HG02678 (cell line): ENCODE measurements around the gene SMIM14.
"Not testable (repeated sequence)": the region's sequence is repeated elsewhere in the genome, so short reads cannot be mapped to it uniquely, and the experiment has no call there.

Experiments used
- ATAC-seq: cut with Tn5 transposase; IDR thresholded peaks from one replicate; pipeline ENCODE4 v1.9.1; 2021; ENCODE audit warnings: mild to moderate bottlenecking, moderate library complexity; ENCODE audit not compliant: unreplicated experiment

SMIM14 gene

GRCh38 chr4:39608451-39608850, 30.2 kb downstream of the SMIM14 start:
- no peak for ATAC-seq

DNA sequence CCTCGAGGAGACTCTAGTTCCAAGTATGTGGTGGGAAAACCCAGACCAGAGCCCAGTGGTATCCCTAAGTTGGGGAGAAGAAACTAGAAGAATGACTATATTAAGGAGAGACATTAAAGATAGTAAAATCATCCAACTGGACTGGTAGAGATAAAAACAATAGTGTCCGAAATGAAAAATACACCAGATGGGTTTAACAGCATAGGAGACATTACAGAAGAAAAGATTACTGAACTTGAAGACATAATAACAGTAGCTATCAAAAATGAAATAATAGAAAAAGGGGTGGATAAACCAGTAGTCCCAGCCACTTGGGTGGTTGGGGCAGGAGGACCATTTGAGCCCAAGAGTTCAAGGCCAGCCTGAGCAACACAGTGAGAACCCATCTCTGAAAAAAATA, 31.9 kb downstream of the SMIM14 start:
- no peak for ATAC-seq

- no peak for ATAC-seq
Measured at GRCh38 chr4:39597695-39598381, 40.8 kb downstream of the SMIM14 start.

DNA sequence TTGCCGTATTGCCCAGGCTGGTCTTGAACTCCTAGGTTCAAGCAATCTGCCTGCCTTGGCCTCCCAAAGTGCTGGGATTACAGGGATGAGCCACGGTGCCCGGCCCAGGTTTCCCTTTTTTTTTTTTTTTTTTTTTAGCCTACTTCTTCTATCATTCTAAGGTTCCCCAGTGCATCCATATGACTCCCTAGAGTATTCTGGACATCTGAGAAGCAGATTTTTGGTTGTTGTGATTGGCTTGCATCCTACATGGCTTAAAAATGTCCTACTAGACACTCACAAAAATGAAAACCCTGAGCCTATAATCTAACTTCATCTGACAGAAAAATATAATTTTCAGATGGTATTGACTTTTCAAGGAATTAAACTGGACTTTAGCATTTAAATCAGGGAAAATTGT, 41.7 kb downstream of the SMIM14 start:
- no peak for ATAC-seq

- ATAC-seq, result no peak
Measured at GRCh38 chr4:39591290-39591689, 47.4 kb downstream of the SMIM14 start.

DNA sequence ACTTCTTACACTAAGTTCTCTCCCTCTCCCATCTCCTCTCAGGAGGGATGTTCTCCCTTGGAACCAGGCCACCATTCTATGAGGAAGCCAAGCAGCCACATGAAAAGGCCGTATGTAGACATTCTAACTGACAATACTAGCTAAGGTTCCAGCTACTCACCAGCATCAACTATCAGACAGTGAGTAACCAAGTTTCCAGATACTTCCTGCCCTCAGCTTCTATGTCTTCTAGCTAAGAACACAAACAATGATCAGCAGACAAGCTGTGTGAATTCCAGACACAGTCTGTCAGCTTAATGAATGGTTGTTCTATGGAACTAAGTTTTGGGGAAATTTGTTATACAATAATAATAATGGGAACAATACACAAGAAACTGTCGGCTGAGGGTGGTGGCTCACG, 50.8 kb downstream of the SMIM14 start:
- ATAC-seq, result no peak

- no peak for ATAC-seq
Measured at GRCh38 chr4:39574946-39575345, 63.7 kb downstream of the SMIM14 start.

DNA sequence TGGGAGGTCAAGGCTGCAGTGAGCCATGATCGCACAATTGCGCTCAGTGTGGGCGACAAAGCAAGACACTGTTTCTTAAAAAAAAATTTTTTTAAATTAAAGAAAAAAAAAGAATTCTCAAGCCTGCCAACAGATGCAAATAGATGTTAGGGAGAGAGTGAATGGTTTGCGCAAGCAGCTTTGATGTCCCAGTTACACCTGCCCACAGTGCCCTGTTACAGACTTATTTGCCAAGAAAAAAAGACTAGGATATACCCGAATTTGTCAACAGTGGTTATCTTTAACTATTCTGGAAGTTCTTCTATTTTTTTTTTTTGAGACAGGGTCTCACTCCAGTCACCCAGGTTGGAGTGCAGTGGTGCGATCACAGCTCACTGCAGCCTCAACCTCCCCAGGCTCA, 67.2 kb downstream of the SMIM14 start:
- ATAC-seq, result no peak

GRCh38 chr4:39571054-39571453, 67.6 kb downstream of the SMIM14 start:
- no peak for ATAC-seq

GRCh38 chr4:39569209-39569608, 69.5 kb downstream of the SMIM14 start:
- no peak for ATAC-seq

DNA sequence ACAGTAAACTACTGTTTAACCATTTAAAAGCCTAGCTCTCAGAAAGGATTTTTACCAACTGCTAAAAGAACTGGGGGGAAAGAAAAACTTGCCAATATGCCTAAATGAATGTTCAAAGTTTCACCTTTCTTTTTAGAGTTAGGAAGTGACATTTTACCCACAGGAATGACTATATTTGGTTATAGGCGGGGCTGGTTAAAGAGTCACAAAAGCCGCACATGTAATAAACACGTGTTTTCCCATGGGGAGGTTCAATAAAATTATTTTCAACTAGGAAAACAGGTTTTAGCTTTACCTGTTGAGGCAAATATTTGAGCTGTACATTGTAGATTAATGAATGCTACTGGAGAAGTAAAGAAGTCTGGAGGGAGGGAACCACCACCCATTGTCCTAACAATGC, 69.9 kb downstream of the SMIM14 start:
- peak; percentile 45 for ATAC-seq

- ATAC-seq, result no peak
Measured at GRCh38 chr4:39565878-39566600, 72.6 kb downstream of the SMIM14 start.

GRCh38 chr4:39563346-39563847, 75.3 kb downstream of the SMIM14 start:
- ATAC-seq, result no peak

DNA sequence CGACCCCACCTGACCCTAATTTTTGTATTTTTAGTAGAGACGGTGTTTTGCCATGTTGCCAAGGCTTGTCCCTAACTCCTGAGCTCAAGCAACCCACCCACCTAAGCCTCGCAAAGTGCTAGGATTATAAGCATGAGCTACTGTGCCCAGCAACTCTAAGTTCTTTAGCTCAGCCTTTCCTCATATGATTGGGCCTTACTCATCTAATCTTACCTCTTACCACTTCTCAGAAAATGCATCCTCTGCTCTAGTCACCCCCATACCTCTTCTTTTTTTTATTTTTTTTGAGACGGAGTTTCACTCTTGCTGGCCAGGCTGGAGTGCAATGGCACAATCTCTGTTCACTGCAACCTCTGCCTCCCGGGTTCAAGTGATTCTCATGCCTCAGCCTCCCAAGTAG, 75.9 kb downstream of the SMIM14 start:
- no peak for ATAC-seq

GRCh38 chr4:39559626-39560025, 79.0 kb downstream of the SMIM14 start:
- no peak for ATAC-seq

- no peak for ATAC-seq
Measured at GRCh38 chr4:39555472-39555871, 83.2 kb downstream of the SMIM14 start.

DNA sequence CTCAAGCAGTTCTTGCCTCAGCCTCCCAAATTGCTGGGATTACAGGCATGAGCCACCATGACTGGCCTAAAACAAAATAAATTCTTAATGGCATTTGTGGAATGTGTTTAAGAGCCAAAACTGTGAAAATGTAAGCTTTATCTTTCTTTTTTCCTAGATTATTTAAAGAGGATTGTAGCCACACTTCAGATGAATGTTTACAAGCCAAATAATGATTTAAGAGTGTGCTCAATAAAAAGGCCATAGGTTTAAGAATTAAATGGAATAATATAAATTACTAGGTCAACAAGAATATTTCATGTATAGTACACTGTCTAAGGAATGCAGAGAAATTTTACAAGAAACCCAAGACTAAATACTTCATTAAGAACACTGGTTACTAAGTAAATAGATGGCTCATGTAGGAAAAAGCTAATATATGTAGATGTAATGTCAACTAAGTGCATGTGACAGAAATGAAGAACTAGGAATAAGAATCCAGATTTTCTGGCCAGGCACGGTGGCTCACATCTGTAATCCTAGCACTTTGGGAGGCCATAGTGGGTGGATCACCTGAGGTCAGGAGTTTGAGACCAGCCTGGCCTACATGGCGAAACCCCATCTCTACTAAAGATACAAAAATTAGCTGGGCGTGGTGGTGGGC, 90.1 kb downstream of the SMIM14 start:
- no peak for ATAC-seq

GRCh38 chr4:39544580-39545315, 93.9 kb downstream of the SMIM14 start:
- no peak for ATAC-seq

DNA sequence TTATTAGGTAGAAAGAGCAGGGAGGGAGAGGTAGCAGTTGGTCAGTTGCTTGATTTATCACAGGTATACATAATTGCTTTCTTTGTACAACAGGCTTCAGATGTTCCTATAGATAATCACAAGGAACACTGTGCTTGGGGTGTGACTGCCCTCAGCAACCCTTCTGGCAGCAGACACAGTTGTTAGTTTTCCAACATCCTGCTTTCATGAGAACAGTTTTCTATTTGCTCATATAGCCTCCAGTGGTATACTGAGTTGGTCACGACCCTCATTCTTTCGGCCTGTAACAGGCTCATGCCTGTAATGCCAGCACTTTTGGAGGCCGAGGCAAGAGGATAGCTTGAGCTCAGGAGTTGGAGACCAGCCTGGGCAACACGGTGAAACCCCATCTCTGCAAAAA, 94.6 kb downstream of the SMIM14 start:
- ATAC-seq, result not testable (repeated sequence)

- no peak for ATAC-seq
Measured at GRCh38 chr4:39543034-39543433, 95.6 kb downstream of the SMIM14 start.

DNA sequence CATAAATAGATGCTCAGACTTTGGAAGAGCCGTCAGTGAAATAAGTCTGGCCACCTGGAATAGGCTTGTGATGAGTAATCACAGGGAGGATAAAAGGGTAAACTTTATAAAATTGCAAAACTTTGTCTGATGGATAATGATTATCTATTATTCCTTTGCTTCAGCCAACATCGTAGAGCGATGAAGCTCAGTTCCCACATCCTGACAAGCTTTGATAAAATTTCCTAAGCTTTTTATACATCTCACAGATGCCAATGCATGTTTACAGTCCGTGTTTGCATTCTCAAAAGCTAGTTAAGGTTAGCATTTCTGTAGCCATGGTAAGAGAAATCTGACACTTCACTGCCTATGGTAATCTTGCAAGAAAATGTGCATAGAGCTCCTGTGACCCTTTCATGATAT, 96.1 kb downstream of the SMIM14 start:
- no peak for ATAC-seq
